Inflammatory macrophage (primary cell): Measurements from ENCODE around the gene FRYL.
"Not testable (repeated sequence)": the region's sequence is repeated elsewhere in the genome, so short reads cannot be mapped to it uniquely, and the experiment has no call there.

Experiments used
- DNase-seq, 2 donors: peaks; one replicate each; pipeline ENCODE4 v3.0.0-alpha.2; 2020 to 2022
- total RNA-seq, 18 experiments: gene quantifications; one replicate each; lab custom pipeline; 2026; ENCODE audit warnings: mixed read lengths in 6 of 18, inconsistent platforms in 2 of 18; lab: John Stamatoyannopoulos, UW

Gene FRYL
- total RNA-seq = 87.4 to 222 (median 146) reads per million in 18 experiments

DNA sequence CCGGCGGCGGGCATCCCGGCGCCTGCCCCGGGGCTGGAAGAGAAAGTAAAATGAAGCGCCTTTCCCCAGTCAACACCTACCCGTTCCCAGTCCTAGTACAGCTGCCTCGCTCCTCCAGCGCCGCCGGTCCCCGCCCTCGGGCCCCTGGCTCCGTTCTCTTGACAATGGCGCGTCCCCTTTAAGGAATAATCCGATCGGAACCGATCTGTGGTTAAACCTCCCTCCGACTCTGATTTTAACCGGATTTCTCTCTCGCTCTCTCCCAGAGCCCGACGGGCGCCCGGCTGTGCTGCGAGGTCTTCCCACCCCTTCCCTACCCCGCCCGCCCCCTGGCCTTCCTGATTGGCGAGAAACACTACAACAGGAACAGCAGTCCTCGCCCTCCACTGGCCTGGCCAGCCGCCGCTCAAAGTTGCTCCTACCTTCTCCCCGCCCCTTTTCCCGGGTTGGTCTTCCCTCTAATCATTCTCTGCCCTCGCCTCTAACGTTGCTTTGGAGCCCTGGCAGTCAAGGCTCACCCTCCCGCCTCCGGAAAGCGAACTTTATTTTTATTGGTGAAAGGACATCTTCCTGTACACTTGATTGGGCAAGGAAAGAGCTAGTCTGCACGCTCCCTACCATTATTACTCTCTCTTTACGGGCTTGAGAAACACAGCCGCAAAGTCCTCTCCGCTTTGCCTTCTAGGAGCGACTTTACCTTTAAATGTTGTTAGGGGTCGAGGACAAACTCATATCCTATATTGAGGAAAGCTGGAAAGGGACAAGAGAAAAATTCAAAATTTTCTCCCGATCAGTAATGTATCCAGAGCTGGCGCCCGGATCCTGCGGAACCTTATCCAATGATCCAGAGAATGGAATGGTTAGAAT lies at the start of gene FRYL:
TSS of gene FRYL (minus strand) at position 282 of the 867 bp plus-strand sequence. CDS start 145,869 bp downstream, outside the sequence.
- peak; percentile 100 for DNase-seq

DNA sequence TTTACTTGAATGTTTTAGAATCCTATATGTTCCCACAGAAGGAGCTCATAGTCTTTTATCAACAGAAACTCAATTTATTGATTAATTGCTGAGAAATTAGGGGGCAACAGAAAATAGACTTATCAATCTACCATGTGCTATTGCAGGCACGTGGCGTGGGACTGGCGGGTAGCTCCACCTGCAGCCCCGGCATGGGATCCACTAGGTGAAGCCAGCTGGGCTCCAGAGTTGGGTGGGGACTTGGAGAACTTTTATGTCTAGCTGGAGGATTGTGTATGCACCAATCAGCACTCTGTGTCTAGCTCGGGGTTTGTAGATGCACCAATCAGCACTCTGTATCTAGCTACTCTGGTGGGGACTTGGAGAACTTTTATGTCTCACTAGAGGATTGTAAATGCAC lies 47.5 kb upstream of the FRYL start:
- DNase-seq = no peak

DNA sequence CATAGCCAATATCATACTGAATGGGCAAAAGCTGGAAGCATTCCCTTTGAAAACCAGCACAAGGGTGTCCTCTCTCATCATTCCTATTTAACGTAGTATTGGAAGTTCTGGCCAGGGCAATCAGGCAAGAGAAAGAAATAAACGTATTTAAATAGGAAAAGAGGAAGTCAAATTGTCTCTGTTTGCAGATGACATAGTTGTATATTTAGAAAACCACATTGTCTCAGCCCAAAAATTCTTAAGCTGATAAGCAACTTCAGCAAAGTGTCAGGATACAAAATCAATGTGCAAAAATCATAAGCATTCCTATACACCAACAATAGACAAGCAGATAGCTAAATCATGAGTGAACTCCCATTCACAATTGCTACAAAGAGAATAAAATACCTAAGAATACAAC lies 41.4 kb upstream of the FRYL start:
- DNase-seq = not testable (repeated sequence)

DNA sequence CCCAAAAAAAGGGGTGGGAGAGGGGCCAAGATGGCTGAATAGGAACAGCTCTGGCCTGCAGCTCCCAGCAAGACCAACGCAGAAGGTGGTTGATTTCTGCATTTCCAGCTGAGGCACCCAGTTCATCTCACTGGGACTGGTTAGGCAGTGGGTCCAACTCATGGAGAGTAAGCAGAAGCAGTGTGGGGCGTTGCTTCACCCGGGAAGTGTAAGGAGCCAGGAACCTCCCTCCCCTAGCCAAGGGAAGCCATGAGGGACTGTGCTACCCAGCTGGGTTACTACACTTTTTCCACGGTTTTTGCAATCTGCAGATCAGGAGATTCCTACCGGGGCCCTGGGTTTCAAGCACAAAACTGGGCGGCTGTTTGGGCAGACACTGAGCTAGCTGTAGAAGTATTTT lies 36.9 kb upstream of the FRYL start:
- no peak for DNase-seq

DNA sequence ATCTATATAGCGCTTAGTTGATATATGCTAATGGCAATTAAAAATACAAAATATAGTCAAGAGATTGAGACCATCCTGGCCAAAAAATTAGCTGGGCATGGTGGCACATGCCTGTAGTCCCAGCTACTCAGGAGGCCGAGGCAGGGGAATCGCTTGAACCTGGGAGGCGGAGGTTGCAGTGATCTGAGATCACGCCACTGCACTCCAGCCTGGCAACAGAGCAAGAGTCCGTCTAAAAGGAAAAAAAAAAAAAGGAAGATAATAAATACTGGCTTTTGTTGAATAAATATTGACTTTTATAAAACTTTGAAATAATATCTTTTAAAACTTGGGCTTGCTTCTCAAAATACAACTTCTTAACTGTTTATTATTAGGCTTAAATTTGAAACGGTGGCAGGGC lies 36.2 kb upstream of the FRYL start:
- not testable (repeated sequence) for DNase-seq

DNA sequence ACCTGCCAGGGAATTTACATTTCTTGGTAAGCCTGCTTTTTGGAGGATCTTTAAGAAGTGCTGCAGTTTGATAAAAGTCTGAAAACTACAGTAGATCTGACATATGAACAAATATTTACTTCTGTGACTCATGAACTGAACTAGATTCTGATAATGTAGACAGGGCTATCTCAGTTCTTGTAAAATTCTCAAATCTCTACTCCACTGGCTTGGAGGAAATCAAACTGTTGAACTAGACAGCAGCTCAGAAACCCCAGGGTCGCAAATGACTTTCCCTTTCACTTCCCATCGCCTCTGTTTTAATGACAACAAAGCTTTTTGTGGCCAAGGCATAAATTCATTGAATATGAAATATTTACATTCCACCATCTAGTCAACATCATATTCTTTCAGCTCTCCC lies 35.4 kb upstream of the FRYL start:
- no peak for DNase-seq

DNA sequence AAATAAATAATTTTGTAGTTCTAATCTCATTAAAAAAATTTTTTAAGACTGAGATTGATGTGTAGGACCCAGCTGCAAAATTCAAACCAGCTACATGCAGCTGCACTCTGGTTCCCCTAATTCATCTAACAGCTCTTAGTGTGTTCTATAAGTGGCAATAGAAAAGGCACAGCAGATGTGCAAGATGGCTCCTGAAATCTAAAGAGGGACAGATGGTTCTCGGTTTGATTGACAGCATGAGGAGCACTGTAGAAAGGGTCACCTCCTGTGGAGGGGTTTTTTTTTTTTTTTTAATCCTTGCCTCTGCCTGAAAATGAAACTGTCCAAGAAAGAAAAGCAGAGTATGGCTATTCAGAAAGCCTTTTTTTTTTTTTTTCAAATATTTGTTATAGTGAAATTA lies 33.9 kb upstream of the FRYL start:
- DNase-seq = no peak

DNA sequence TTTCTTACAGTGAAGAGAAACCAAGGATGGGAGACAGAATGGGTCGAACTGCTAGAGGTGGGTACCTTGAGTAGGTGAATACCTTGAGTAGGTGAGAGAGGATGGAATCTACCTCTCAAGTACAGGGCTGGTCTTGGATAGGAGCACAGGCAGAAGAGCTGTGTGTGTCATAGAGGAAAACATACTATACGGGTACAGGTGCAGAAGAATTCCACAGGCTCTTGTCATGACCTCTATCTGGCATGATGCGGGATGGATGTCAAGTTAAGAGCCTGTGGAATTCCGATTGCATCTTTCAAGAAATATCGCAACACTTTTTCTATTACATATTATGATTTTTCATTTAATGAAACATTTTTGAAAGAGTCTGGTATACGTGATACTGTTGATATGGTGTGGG lies 32.8 kb upstream of the FRYL start:
- DNase-seq = no peak

DNA sequence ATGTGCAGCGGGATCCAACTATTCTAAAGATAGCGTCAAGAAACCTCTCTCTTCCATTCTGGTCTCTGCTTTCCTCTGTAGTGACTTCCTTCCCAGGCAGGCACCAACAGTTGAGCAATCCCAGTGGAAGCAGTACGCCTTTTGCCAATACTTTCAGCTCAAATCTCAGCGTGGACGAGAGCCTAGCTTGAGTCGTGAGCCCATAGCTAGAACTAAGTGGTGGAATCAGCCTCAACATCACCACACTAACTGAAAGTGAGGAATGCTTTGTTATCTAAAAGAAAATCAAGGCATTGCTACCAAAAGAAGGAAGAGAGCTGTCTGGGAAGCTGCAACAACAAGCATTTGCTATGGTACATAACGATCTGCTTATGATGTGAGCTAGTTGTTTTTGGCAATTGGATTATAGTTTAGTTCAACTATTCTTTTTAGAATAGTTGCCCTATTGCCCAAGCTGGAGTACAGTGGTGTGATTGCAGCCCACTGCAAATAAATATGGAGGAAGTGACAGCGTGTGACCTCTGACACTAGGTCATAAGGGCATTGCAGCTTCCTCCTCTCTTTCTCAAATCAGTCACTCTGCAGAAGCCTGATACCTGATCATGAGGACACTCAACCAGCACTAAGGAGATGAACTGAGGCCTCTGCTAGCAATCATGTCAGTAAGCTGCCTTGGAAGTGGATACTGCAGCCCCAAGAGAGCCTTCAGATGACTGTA lies 24.7 kb upstream of the FRYL start:
- DNase-seq = peak; percentile 74 to 86

DNA sequence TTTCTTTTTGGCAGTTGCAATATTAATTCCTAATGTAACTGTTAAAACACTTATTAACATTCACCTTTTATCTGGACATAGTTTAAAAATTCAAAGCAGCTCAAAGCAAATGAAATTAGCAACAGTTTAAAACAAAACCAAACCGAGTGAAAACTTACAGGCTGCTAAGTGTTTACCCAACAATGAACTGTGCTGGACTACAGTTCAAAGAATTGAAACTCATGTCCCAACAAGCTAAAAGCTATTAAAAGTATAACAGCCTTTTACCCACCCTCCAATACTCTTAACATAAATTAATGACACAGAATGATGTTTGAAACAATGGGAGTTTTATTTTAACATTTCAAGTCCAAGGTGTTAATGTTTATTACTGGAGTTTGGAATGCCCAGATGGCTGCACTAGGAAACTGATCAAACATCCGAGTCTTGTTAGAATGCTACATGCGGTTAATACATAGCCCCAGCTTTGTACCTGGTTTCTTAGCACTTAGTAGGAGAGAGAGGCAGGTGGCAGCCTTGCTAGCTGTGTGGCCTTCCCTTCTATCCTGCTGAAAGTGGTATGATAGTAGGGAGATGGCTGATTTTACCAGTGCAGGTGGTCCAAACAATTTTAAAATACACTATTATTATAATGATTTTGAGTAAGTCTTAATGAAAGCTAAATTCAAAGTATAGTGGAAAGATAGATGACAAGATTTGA lies 21.1 kb upstream of the FRYL start:
- DNase-seq = no peak

DNA sequence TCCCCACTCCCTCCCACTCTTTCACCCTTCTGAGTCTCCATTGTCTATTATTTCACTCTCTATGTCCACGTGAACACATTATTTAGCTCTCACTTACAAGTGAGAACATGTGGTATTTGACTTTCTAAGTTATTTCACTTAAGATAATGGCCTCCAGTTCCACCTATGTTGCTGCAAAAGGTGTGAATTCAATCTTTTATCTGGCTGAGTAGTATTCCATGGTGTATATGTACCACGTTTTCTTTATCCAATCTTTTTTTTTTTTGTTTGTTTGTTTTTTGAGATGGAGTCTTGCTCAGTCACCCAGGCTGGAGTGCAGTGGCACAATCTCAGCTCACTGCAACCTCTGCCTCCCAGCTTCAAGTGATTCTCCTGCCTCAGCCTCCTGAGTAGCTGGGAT lies 20.1 kb upstream of the FRYL start:
- not testable (repeated sequence) for DNase-seq

DNA sequence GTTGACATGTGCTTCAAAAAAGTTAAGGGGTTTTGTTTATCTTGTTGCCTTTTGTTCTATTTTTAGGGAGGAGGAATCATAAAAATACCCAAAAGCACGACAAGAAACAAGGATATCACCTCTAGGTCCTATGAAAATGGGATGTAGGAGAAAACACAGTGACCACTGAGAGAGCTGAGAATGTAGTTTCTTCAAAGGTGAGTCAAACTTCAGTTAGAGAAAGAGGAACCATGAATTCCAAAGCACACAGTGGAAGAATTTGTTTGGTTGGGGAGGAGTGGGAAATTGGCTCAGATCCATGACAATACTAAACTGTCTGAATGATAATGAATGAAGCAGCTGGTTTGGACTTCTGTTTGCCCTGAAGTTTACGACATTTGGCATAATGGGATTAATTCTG lies 19.1 kb upstream of the FRYL start:
- no peak for DNase-seq

DNA sequence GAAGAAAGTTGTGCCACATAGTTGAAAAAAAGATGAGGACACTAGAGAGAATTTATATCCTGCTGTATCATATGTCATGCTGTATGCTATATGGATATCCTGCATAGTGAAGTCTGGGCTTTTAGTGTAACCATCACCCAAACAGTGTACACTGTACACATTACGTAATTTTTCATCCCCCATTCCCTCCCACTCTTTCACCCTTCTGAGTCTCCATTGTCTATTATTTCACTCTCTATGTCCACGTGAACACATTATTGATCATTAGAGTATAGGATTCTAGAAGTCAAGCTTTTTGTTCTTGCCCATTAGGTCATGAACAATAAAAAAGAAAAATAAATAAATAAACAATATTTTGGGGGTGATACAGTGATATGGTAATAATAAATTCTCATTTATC lies 18.0 kb upstream of the FRYL start:
- DNase-seq = no peak

DNA sequence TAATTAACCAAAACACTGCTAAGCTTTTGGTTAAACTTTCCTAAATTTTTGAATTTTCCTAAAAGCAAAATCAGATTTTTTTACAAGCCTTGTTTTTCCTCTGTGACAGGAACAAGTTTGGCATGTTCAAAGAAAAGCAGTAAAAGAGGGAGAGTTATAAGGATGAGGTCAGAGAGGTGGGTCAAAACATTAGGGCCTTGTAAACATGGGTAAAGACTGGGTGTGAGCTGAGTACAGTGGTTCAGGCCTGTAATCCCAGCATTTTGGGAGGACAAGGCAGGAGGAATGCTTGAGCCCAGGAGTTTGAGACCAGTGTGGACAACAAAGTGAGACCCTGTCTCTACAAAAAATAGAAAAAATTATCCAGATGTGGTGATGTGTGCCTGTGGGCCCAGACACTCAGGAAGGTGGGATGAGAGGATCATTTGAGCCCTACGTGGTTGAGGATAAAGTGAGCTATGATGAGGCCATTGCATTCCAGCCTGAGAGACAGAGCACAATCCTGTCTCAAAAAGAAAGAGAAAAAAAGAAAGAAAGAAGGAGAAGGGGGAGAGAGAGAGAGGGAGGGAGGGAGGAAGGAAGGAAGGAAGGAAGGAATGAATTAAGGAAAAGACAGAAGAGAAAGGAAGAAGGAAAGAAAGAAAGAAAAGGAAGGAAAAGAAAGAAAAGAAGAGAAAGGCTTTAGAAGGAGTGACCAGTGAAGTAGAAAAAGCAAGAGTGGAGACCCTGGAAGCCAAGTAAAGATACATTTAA lies 17.0 kb upstream of the FRYL start:
- no peak for DNase-seq

DNA sequence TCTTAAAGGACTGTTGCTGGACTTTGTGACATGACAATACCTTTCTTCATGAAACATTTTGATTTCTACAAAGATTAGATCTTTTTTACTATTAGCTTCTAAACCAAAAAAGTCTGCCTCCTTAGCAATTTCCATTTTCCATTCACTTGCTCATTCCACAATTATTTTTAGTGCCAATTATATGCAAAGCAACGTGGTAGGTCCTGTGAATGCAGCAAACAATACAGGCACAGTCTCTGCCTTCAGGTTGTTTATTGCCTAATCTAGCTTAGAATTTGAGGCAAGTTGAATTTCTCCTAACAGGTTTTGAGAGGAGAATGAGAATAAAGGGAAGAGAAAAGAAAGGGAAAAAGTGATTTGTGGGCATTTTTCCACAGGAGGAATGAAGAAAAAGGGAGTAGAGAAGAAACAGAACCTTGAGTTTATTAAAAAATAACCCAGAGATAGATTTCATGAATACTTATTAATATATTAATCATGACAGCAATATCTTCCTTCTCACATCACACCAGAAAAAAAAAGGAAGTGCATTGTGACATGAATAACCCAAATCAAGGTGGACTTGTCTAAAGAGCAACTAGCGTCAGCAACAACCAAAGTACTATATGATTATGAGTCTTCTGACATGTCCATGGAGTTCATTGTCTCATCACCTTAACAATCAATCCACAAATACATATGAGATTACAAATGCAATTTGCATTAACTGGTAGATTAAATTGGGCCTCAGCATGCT lies 16.3 kb upstream of the FRYL start:
- no peak for DNase-seq

DNA sequence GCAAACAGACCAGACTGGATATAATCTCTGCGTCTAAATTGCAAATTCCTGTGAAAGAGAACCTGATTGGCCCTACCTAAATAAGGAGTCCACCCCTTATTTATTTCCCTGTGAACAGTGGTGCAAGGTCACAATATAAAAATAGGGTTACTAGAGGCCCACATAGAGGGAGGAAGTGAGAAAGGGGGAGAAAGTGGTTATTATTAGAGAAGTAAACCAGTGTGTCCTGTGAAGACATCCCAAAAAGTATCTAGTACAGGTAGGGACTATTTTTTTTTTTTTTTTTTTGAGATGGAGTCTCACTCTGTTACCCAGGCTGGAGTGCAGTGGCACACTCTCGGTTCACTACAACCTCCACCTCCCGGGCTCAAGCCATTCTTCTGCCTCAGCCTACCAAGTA lies 15.0 kb upstream of the FRYL start:
- DNase-seq = no peak

DNA sequence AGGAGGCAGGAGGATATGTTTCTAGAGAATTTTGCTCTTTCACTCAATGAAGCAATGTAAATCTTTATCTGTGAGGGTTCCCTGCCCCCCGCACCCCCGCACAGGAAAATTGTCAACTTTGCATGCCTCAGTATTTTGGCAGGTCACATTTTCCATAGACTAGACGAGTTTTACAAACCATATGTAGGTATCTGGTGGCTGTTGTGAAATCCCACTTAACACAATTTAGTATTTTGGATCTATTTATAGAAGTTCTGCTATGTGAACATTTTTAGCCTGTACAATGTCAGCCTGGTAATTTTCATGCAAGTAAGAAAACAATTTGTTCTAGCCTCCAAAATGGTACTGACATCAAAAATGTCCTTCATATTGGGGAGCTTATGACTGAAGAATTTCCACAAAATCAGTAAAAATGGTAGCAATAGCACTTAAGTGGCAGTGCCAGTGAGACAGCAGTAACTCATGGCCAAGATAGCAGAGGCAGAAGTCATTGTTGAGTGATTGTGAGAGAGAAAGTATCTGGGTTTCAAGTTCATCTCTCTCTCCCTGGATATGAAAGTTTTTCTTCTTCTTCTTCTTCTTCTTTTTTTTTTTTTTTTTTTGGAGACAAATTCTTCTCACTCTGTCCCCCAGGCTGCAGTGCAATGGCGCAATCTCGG lies 12.4 kb upstream of the FRYL start:
- DNase-seq = peak in 1 of 2 donors; percentile 9

DNA sequence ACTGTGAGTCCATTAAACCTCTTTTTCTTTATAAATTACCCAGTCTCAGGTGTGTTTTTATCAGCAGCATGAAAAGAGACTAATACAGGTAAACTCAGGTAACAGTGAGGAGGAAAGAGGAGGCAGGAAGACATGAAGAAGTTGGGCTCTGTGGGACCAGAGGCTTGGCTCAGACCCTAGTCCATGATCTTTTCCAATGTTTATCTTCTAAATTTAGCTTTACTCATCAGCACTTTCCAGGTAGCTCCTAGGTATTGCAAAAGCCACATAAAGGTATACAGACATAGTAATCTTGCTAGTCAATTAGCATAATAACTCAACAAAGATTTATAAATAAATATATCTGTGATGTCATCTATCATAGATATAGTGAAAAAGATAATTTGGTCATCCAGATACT lies 11.2 kb upstream of the FRYL start:
- DNase-seq = no peak

DNA sequence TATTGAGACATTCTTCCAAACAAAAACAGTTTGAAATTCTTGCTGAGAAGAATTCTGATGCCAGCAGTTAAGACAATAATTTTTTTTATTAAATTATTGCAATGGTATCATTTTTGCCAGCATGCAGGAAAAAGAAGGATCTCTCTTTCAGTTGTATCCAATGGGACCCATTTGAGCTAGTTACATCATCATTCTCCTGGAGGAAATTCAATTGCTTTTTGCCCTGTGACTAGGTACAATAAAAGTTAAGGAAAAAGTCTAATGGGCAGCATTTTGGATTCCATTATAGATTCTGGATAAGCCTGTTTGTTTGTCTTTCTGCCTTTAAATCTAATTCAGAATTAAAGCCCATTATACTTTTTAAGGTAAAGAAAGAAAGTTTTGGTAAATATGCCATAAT lies 10.5 kb upstream of the FRYL start:
- no peak for DNase-seq

DNA sequence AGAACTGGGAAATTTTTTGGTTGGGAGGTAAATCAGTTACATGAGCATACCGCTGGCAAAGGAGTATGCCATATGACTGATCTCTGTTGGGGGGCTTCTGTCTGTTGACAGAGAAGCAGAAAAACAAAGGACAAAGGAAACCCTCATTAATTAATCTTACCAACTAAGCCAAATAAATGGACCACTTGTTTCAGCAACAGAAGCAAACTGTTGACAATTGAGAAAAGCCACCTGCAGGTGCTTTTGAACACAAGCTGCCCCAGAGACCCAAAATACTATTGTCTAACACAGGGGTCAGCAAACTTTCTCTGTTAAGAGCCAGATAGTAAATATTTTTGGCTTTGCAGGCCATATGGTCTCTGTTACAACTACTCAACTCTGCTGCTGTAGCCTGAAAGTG lies 7.0 kb upstream of the FRYL start:
- no peak for DNase-seq

DNA sequence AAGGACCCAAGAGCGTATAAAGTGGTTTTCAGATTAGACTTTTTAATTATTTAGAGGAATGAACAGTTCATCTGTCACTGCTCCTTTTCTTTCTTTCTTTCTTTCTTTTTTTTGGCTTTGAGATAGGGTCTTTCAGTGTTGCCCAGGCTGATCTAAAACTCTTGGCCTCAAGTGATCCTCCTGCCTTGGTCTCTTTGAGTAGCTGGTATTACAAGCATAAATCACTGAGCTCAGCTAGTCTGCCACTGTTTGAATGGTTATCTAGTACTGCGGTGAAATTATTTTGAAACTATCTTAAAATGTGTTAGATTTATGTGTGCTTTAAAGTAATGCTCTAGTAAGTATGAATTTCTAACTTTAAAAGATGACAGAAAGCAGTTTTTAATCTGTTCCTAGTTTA lies 6.5 kb upstream of the FRYL start:
- DNase-seq = no peak
